T-cell (primary cell): Measurements from ENCODE around the gene HSPH1. TPM values are rescaled to one million over a fixed set of nuclear protein-coding genes. Genes with fewer than 3 reads are reported as not detected.

Source experiments
- ATAC-seq, 4 experiments: fragments of 200-7000 bp in 3 of 4; fragments of 150-1000 bp in 1 of 4; cut with Tn5 transposase; replicated peaks in 1 of 4; 1 replicate in 3 of 4; 2 replicates in 1 of 4; pipeline ENCODE4 v1.10.0; 2021; ENCODE audit warnings: moderate library complexity in 3 of 4, mild to moderate bottlenecking in 2 of 4, moderate number of reproducible peaks in 1 of 4
- CTCF ChIA-PET, 2 donors: fragments of 300-600 bp; sonication (Branson Sonifier 250); formaldehyde crosslinking; loops; one replicate each; lab custom pipeline; 2022; ENCODE audit warnings: antibody characterized with exemption in 2 of 2; lab: Charles Lee
- POLR2A ChIA-PET, 2 donors: fragments of 300-600 bp; sonication (Branson Sonifier 250); formaldehyde crosslinking; loops; one replicate each; lab custom pipeline; 2022; ENCODE audit warnings: antibody characterized with exemption in 2 of 2; lab: Charles Lee
- DNase-seq, 35 experiments: peaks; one replicate each; pipeline versions ENCODE4 v3.0.0 to v3.0.0-alpha.2; 2013 to 2023
- H3K27ac ChIP-seq: one replicate; pipeline ENCODE4 v1.5.1; 2013; ENCODE audit warnings: low read length
- H3K27me3 ChIP-seq, 2 experiments: replicated peaks in 1 of 2; 1 replicate in 1 of 2; 2 replicates in 1 of 2; pipeline versions ENCODE4 v1.6.1 to v1.7.0; 2013; ENCODE audit warnings: low read length in 1 of 2, mixed read lengths in 1 of 2; ENCODE audit not compliant: control insufficient read depth in 2 of 2, insufficient read depth in 2 of 2; ENCODE audit errors: extremely low read depth in 1 of 2
- H3K36me3 ChIP-seq, 2 donors: 1 replicate in 1 of 2; 2 replicates in 1 of 2; pipeline versions ENCODE4 v1.6.1 to v1.7.0; 2013; ENCODE audit warnings: low read length in 1 of 2; ENCODE audit not compliant: control insufficient read depth in 2 of 2, insufficient read depth in 1 of 2; ENCODE audit errors: extremely low read depth in 1 of 2
- H3K4me1 ChIP-seq, 2 experiments: 1 replicate in 1 of 2; 2 replicates in 1 of 2; pipeline versions ENCODE4 v1.6.1 to v1.7.0; 2013; ENCODE audit warnings: low read length in 2 of 2, mixed read lengths in 1 of 2; ENCODE audit not compliant: insufficient read depth in 2 of 2, control insufficient read depth in 1 of 2; ENCODE audit errors: extremely low read depth in 1 of 2
- H3K4me3 ChIP-seq, 2 donors: 1 replicate in 1 of 2; 2 replicates in 1 of 2; pipeline versions ENCODE4 v1.5.1 to v1.7.0; 2013; ENCODE audit warnings: mild to moderate bottlenecking in 2 of 2, low read length in 1 of 2, moderate library complexity in 1 of 2; ENCODE audit not compliant: control insufficient read depth in 1 of 2; ENCODE audit errors: extremely low read depth in 1 of 2
- H3K9me3 ChIP-seq: 2 replicates; pipeline ENCODE4 v1.7.0; 2013
- H3K27ac Mint-ChIP-seq, 2 donors: one replicate each; pipeline ENCODE4 v1.8.0; 2020 to 2021; ENCODE audit warnings: mild to moderate bottlenecking in 2 of 2, mixed read lengths in 2 of 2
- H3K27me3 Mint-ChIP-seq, 2 donors: one replicate each; pipeline ENCODE4 v1.8.0; 2021 to 2022; ENCODE audit warnings: mixed read lengths in 2 of 2
- H3K36me3 Mint-ChIP-seq: one replicate; pipeline ENCODE4 v1.8.0; 2021; ENCODE audit warnings: mixed read lengths
- H3K4me1 Mint-ChIP-seq, 3 donors: one replicate each; pipeline ENCODE4 v1.8.0; 2020 to 2022; ENCODE audit warnings: mixed read lengths in 3 of 3, mild to moderate bottlenecking in 1 of 3
- H3K4me3 Mint-ChIP-seq, 3 donors: one replicate each; pipeline ENCODE4 v1.8.0; 2020 to 2022; ENCODE audit warnings: mild to moderate bottlenecking in 3 of 3, mixed read lengths in 3 of 3, moderate library complexity in 3 of 3
- H3K9me3 Mint-ChIP-seq, 3 donors: one replicate each; pipeline ENCODE4 v1.8.0; 2020 to 2022; ENCODE audit warnings: mixed read lengths in 3 of 3
- WGBS: methylation state at CpG from one replicate; pipeline ENCODE4 v1.1.5; 2013; ENCODE audit warnings: missing lambda C conversion rate; ENCODE audit not compliant: insufficient coverage; 5-methylcytosine and 5-hydroxymethylcytosine counted together
- total RNA-seq, 35 experiments: library from RNA in 6 of 35; stranded (reverse) in 6 of 35; fragments of 120-200 nt in 1 of 35; gene quantifications; one replicate each; pipeline versions ENCODE4 v1.2.1 to v1.2.4 and lab custom pipeline; 2013 to 2026

HSPH1 gene
- 100 to 1,000 TPM in 2 of 5 donors, 10 to 100 TPM in 3; 54.5 to 141 (median 72.8) TPM for total RNA-seq
- 66.4 TPM for total RNA-seq (2013)
- 65.5 to 706 (median 319) reads per million in 29 experiments for total RNA-seq (lab: John Stamatoyannopoulos, UW)

GRCh38 chr13:31161557-31162150 is at the start of gene HSPH1:
Gene HSPH1, minus strand, starts transcription at chr13:31161904. Its CDS starts 322 bp downstream, at chr13:31161582.
- H3K27ac Mint-ChIP-seq: peak within 1 kb of the TSS; percentile 96 to 99
- no peaks in the 10 kb centered on the region for H3K27me3 ChIP-seq
- H3K9me3 Mint-ChIP-seq: no peaks in the 10 kb centered on the region
- peak; percentile 77 to 87 (median 84) for ATAC-seq
- H3K27ac ChIP-seq: peak within 1 kb of the TSS; percentile 100
- peak within 1 kb of the TSS; percentile 95 to 97 (median 97) for H3K4me3 Mint-ChIP-seq
- DNase-seq: peak in 33 of 35 experiments; percentile 97 to 99 (median 98)
- POLR2A ChIA-PET: interaction anchor here in 1 of 2 donors (1.5 kb wide), 1 partner anchor 38 kb away, joined by 6 read pairs; the partner anchor contains the start of gene B3GLCT
- H3K4me1 ChIP-seq: peaks cover 11 to 31% of the 10 kb centered on the region in 2 experiments
- peaks cover 0 to 5% of the 10 kb centered on the region in 2 donors for H3K36me3 ChIP-seq
- no peaks in the 10 kb centered on the region for H3K9me3 ChIP-seq
- peaks cover 14% of the 10 kb centered on the region for H3K36me3 Mint-ChIP-seq
- WGBS: under 1% methylated on average over 54 of the region's 54 CpGs
- H3K27me3 Mint-ChIP-seq: no peaks in the 10 kb centered on the region
- CTCF ChIA-PET: no interaction called here
- H3K4me1 Mint-ChIP-seq: peaks cover 43 to 45% (median 44%) of the 10 kb centered on the region in 3 donors
- H3K4me3 ChIP-seq: peak within 1 kb of the TSS; percentile 66 to 89

- Histone ChIP-seq H3K4me3 (no peak overlapping the region), H3K9me3 (no peaks in the 10 kb centered on the region), H3K36me3 (no peaks in the 10 kb centered on the region), H3K27ac (no peak overlapping the region), H3K27me3 (no peaks in the 10 kb centered on the region), H3K4me1 (peaks cover 0 to 9% of the 10 kb centered on the region in 2 experiments)
- Mint-ChIP-seq H3K4me1 (peaks cover 9 to 28% (median 21%) of the 10 kb centered on the region in 3 donors), H3K4me3 (no peak overlapping the region), H3K36me3 (no peaks in the 10 kb centered on the region), H3K27me3 (no peaks in the 10 kb centered on the region), H3K27ac (peak overlapping the region in 1 of 2 donors; percentile 56), H3K9me3 (no peaks in the 10 kb centered on the region)
- ChIA-PET CTCF (interaction anchor here in 1 of 2 donors (1.1 kb wide), 1 partner anchor 10 kb away, joined by 5 read pairs; the partner anchor contains the start of gene B3GLCT), POLR2A (interaction anchor here in 1 of 2 donors (0.5 kb wide), 1 partner anchor 11 kb away, joined by 3 read pairs; no protein-coding TSS in a partner anchor)
- no peak for DNase-seq
- ATAC-seq: no peak
- 68% methylated on average over 3 of the region's 4 CpGs for WGBS
Observed at GRCh38 chr13:31209841-31210210, 48.1 kb upstream of the HSPH1 start.

DNA sequence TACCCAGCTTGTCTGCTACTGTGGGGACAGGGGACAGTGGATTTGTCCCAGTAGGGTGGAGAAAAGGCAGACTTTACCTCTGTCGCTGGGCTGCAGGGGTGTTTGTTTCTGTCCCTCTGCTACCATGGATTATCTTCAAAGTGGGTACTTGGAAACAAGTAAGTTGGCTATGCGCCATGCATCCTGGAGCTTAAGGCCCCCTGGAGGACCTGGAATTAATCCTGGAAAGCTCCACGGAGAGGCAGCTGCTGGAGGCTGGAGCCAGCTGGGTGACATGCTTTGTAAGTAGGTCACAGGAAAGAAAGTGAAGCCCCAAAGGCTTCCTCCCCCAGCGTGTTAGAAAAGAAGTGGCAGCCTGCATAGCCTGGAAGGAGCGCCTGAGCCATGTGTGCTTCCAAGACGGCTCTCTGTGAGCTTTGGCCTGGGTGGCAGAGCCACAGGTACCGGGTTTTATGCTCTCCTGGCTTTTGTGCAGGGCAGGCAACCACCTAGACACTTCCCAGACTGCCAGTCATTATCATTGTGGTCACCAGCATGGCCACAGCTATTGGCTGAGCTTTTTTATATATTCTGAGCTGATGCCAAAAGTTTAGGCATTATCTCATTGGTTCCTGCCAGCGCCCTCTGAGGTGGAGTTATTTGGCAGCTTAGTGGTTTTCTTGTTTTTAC is 47.6 kb upstream of the HSPH1 start:
- Mint-ChIP-seq H3K36me3 (no peaks in the 10 kb centered on the region), H3K27me3 (no peaks in the 10 kb centered on the region), H3K4me3 (no peak overlapping the region), H3K4me1 (peaks cover 9 to 30% (median 23%) of the 10 kb centered on the region in 3 donors), H3K27ac (peak overlapping the region; percentile 56 to 61), H3K9me3 (no peaks in the 10 kb centered on the region)
- no peaks in the 10 kb centered on the region for H3K27me3 ChIP-seq
- CTCF ChIA-PET: interaction anchor here in 1 of 2 donors (1.1 kb wide), 1 partner anchor 10 kb away, joined by 5 read pairs; the partner anchor contains the start of gene B3GLCT
- ATAC-seq (peak in 2 of 4 experiments; percentile 40 to 55), DNase-seq (peak in 3 of 35 experiments; percentile 3 to 27 (median 8))
- no peak overlapping the region for H3K27ac ChIP-seq
- 61% methylated on average over 8 of the region's 8 CpGs for WGBS
- H3K4me1 ChIP-seq: peaks cover 0 to 9% of the 10 kb centered on the region in 2 experiments
- POLR2A ChIA-PET: interaction anchor here in 1 of 2 donors (0.5 kb wide), 1 partner anchor 11 kb away, joined by 3 read pairs; no protein-coding TSS in a partner anchor
- H3K36me3 ChIP-seq: no peaks in the 10 kb centered on the region
- H3K4me3 ChIP-seq: no peak overlapping the region
- H3K9me3 ChIP-seq: no peaks in the 10 kb centered on the region

DNA sequence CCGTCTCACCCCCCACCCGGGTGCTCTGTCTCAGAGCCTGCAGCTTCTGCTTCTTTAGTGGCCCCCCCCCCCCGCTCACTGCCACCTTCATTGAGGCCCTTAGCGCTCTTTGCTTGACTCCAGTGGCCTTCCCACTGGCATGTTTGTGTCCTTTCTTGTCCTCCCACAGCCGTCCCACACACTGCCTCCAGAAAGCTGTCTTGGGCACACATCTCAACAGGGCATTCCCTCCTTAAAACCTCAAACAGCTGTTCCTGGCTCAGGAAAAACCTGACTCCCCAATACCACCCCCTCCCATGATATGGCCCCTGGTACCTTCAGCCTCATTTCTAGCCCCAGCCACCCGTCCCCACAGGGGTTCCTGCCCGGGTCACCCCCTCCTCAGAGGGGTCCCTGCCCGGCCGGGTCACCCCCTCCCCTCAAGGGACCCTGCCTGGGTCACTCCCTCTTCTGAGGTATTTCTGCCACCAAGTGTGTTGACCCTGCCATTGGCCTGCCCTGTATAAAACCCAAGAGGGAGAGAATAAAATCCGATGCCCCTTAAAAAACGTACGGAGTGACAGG is 46.9 kb upstream of the HSPH1 start:
- Histone ChIP-seq H3K36me3 (no peaks in the 10 kb centered on the region), H3K27me3 (no peaks in the 10 kb centered on the region), H3K27ac (no peak overlapping the region), H3K4me3 (no peak overlapping the region), H3K9me3 (no peaks in the 10 kb centered on the region), H3K4me1 (peaks cover 0 to 9% of the 10 kb centered on the region in 2 experiments)
- Mint-ChIP-seq H3K9me3 (no peaks in the 10 kb centered on the region), H3K27me3 (no peaks in the 10 kb centered on the region), H3K4me3 (no peak overlapping the region), H3K36me3 (no peaks in the 10 kb centered on the region), H3K27ac (peak overlapping the region; percentile 17 to 61), H3K4me1 (peaks cover 9 to 30% (median 22%) of the 10 kb centered on the region in 3 donors)
- no peak for DNase-seq
- CTCF ChIA-PET: interaction anchor here in 1 of 2 donors (1.1 kb wide), 1 partner anchor 9 kb away, joined by 5 read pairs; the partner anchor contains the start of gene B3GLCT
- 94% methylated on average over 7 of the region's 12 CpGs for WGBS
- no peak for ATAC-seq
- POLR2A ChIA-PET: no interaction called here

DNA sequence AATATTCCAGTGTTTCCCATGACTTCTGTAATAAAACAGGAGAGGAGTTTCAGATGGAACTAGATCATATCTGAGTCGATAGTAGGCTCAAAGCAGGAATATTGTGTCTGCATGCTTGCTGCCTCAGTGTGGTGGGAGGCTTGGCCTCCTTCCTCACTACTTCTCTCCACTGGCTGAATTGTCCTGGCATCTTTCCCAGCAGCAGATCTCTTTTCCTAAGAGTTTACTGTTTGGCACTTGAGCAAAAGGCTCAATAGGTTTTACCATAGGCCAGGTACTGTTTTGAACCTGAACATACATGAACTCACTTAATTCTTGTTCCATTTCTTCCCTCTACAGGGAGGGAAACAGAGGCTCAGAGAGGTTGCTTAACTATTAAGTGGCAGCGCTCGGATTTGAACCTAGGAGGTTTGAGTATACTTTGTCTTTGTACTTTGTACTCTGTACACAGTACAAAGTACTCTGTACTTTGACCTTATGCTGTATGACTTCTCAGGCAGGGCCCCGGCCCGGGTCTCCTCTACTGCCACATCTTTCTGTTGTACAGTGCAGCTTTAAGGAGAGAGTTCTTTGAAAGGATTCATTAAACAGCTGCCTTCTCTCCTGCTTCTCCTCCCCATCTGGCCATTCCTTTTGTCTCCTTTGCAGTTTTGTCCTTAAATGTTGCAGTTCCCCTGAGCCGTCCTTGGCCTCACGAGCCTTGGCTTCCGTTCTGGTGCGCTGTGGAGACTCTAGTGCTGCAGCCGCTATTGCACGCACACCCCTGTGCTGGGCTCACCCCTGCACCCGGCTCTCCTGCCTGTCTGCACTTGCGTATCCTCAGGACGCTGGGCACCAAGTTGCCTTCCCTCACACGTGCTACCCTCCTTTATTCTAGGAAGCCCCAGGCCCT is 46.2 kb upstream of the HSPH1 start:
- no peaks in the 10 kb centered on the region for H3K9me3 ChIP-seq
- no peaks in the 10 kb centered on the region for H3K27me3 Mint-ChIP-seq
- ChIA-PET CTCF (no interaction called here), POLR2A (interaction anchor here in 1 of 2 donors (0.6 kb wide), 1 partner anchor 1182 kb away, joined by 6 read pairs; no protein-coding TSS in a partner anchor)
- H3K9me3 Mint-ChIP-seq: no peaks in the 10 kb centered on the region
- ATAC-seq: no peak
- no peak overlapping the region for H3K27ac Mint-ChIP-seq
- H3K4me3 Mint-ChIP-seq: no peak overlapping the region
- H3K27me3 ChIP-seq: no peaks in the 10 kb centered on the region
- no peaks in the 10 kb centered on the region for H3K36me3 ChIP-seq
- H3K36me3 Mint-ChIP-seq: no peaks in the 10 kb centered on the region
- H3K4me1 Mint-ChIP-seq: peaks cover 9 to 29% (median 22%) of the 10 kb centered on the region in 3 donors
- no peak for DNase-seq
- WGBS: 95% methylated on average over 8 of the region's 15 CpGs
- H3K27ac ChIP-seq: no peak overlapping the region
- H3K4me3 ChIP-seq: no peak overlapping the region
- peaks cover 0 to 9% of the 10 kb centered on the region in 2 experiments for H3K4me1 ChIP-seq
